HEK293 (cell line): ENCODE results near the gene DMC1.

ENCODE experiments used
- EGR2 ChIP-seq: fragments of 450-650 bp; formaldehyde crosslinking; IDR thresholded peaks from 2 replicates; pipeline ENCODE4 v1.5.1; 2016; ENCODE audit warnings: low read depth, missing biosample characterization, missing genetic modification characterization
- GLI4 ChIP-seq: fragments of 450-650 bp; formaldehyde crosslinking; IDR thresholded peaks from 2 replicates; pipeline ENCODE4 v1.5.1; 2016; ENCODE audit warnings: missing biosample characterization, missing genetic modification characterization
- MZF1 ChIP-seq: fragments of 450-650 bp; formaldehyde crosslinking; IDR thresholded peaks from 2 replicates; pipeline ENCODE4 v1.5.1; 2017; ENCODE audit warnings: missing biosample characterization, missing genetic modification characterization, borderline replicate concordance
- TCF7L2 ChIP-seq: IDR thresholded peaks from 2 replicates; pipeline ENCODE4 v1.6.1; 2011; ENCODE audit warnings: low read depth, mild to moderate bottlenecking, inconsistent platforms, low read length, moderate library complexity, borderline replicate concordance
- WT1 ChIP-seq: fragments of 450-650 bp; formaldehyde crosslinking; IDR thresholded peaks from 2 replicates; pipeline ENCODE4 v1.5.1; 2016; ENCODE audit warnings: missing biosample characterization, missing genetic modification characterization
- YY1 ChIP-seq: fragments of 450-650 bp; formaldehyde crosslinking; IDR thresholded peaks from 2 replicates; pipeline ENCODE4 v1.5.1; 2018; ENCODE audit warnings: missing biosample characterization, missing genetic modification characterization
- ZBTB17 ChIP-seq: fragments of 450-650 bp; formaldehyde crosslinking; IDR thresholded peaks from 2 replicates; pipeline ENCODE4 v1.5.1; 2016; ENCODE audit warnings: missing biosample characterization, missing genetic modification characterization
- ZBTB21 ChIP-seq: fragments of 450-650 bp; formaldehyde crosslinking; IDR thresholded peaks from 2 replicates; pipeline ENCODE4 v1.5.1; 2017; ENCODE audit warnings: missing biosample characterization, missing genetic modification characterization
- ZBTB48 ChIP-seq: fragments of 450-650 bp; formaldehyde crosslinking; IDR thresholded peaks from 2 replicates; pipeline ENCODE4 v1.5.1; 2016; ENCODE audit warnings: missing biosample characterization, missing genetic modification characterization
- ZBTB8A ChIP-seq: fragments of 450-650 bp; formaldehyde crosslinking; IDR thresholded peaks from 2 replicates; pipeline ENCODE4 v1.5.1; 2016; ENCODE audit warnings: missing biosample characterization, missing genetic modification characterization
- ZFHX2 ChIP-seq: fragments of 450-650 bp; formaldehyde crosslinking; conservative IDR thresholded peaks from 2 replicates; pipeline ENCODE4 v1.5.1; 2016; ENCODE audit warnings: missing biosample characterization, missing genetic modification characterization
- ZFP41 ChIP-seq: fragments of 450-650 bp; formaldehyde crosslinking; IDR thresholded peaks from 2 replicates; pipeline ENCODE4 v1.5.1; 2016; ENCODE audit warnings: missing biosample characterization, missing genetic modification characterization, borderline replicate concordance
- ZNF132 ChIP-seq: fragments of 450-650 bp; formaldehyde crosslinking; IDR thresholded peaks from 2 replicates; pipeline ENCODE4 v1.5.1; 2017; ENCODE audit warnings: missing biosample characterization, missing genetic modification characterization, borderline replicate concordance
- ZNF23 ChIP-seq: fragments of 450-650 bp; formaldehyde crosslinking; IDR thresholded peaks from 2 replicates; pipeline ENCODE4 v1.5.1; 2016; ENCODE audit warnings: missing biosample characterization, missing genetic modification characterization, borderline replicate concordance
- ZNF24 ChIP-seq: fragments of 450-650 bp; formaldehyde crosslinking; IDR thresholded peaks from 2 replicates; pipeline ENCODE4 v1.5.1; 2016; ENCODE audit warnings: missing biosample characterization, missing genetic modification characterization
- ZNF324 ChIP-seq: fragments of 450-650 bp; formaldehyde crosslinking; IDR thresholded peaks from 2 replicates; pipeline ENCODE4 v1.5.1; 2016; ENCODE audit warnings: missing biosample characterization, missing genetic modification characterization
- ZNF341 ChIP-seq: fragments of 450-650 bp; formaldehyde crosslinking; IDR thresholded peaks from 2 replicates; pipeline ENCODE4; 2016; ENCODE audit warnings: low read depth, missing biosample characterization, missing genetic modification characterization
- ZNF416 ChIP-seq: fragments of 450-650 bp; formaldehyde crosslinking; IDR thresholded peaks from 2 replicates; pipeline ENCODE4 v1.5.1; 2016; ENCODE audit warnings: missing biosample characterization, missing genetic modification characterization
- ZNF433 ChIP-seq: fragments of 450-650 bp; formaldehyde crosslinking; IDR thresholded peaks from 2 replicates; pipeline ENCODE4 v1.5.1; 2016; ENCODE audit warnings: missing biosample characterization, missing genetic modification characterization, low read depth
- ZNF501 ChIP-seq: fragments of 450-650 bp; formaldehyde crosslinking; IDR thresholded peaks from 2 replicates; pipeline ENCODE4 v1.5.1; 2016; ENCODE audit warnings: missing biosample characterization, missing genetic modification characterization
- ZNF558 ChIP-seq: fragments of 450-650 bp; formaldehyde crosslinking; IDR thresholded peaks from 2 replicates; pipeline ENCODE4 v1.5.1; 2016; ENCODE audit warnings: missing biosample characterization, missing genetic modification characterization
- ZNF626 ChIP-seq: fragments of 450-650 bp; sonication (Bioruptor Pico); formaldehyde crosslinking; IDR thresholded peaks from 2 replicates; pipeline ENCODE4 v1.5.1; 2018; ENCODE audit warnings: missing biosample characterization, missing genetic modification characterization, inconsistent platforms
- ZNF629 ChIP-seq: fragments of 450-650 bp; formaldehyde crosslinking; IDR thresholded peaks from 2 replicates; pipeline ENCODE4 v1.5.1; 2017; ENCODE audit warnings: missing biosample characterization, missing genetic modification characterization
- ZNF791 ChIP-seq: fragments of 450-650 bp; formaldehyde crosslinking; IDR thresholded peaks from 2 replicates; pipeline ENCODE4 v1.5.1; 2016; ENCODE audit warnings: missing biosample characterization, missing genetic modification characterization
- TF ChIP-seq, protein P1 (sequence below): fragments of 450-650 bp; formaldehyde crosslinking; IDR thresholded peaks from 2 replicates; pipeline ENCODE4 v1.5.1; 2017; ENCODE audit warnings: missing biosample characterization, missing genetic modification characterization
- TF ChIP-seq, protein P2 (sequence below): fragments of 450-650 bp; formaldehyde crosslinking; IDR thresholded peaks from 2 replicates; pipeline ENCODE4 v1.5.1; 2017; ENCODE audit warnings: missing biosample characterization, missing genetic modification characterization
- TF ChIP-seq, protein P3 (sequence below): fragments of 450-650 bp; formaldehyde crosslinking; conservative IDR thresholded peaks from 2 replicates; pipeline ENCODE4 v1.5.1; 2016; ENCODE audit warnings: low read depth, missing biosample characterization, missing genetic modification characterization
- TF ChIP-seq, protein P4 (sequence below): fragments of 450-650 bp; formaldehyde crosslinking; IDR thresholded peaks from 2 replicates; pipeline ENCODE4 v1.5.1; 2016; ENCODE audit warnings: missing biosample characterization, missing genetic modification characterization
- TF ChIP-seq, protein P5 (sequence below): fragments of 450-650 bp; formaldehyde crosslinking; IDR thresholded peaks from 2 replicates; pipeline ENCODE4 v1.5.1; 2016; ENCODE audit warnings: missing biosample characterization, missing genetic modification characterization

Gene DMC1

DNA sequence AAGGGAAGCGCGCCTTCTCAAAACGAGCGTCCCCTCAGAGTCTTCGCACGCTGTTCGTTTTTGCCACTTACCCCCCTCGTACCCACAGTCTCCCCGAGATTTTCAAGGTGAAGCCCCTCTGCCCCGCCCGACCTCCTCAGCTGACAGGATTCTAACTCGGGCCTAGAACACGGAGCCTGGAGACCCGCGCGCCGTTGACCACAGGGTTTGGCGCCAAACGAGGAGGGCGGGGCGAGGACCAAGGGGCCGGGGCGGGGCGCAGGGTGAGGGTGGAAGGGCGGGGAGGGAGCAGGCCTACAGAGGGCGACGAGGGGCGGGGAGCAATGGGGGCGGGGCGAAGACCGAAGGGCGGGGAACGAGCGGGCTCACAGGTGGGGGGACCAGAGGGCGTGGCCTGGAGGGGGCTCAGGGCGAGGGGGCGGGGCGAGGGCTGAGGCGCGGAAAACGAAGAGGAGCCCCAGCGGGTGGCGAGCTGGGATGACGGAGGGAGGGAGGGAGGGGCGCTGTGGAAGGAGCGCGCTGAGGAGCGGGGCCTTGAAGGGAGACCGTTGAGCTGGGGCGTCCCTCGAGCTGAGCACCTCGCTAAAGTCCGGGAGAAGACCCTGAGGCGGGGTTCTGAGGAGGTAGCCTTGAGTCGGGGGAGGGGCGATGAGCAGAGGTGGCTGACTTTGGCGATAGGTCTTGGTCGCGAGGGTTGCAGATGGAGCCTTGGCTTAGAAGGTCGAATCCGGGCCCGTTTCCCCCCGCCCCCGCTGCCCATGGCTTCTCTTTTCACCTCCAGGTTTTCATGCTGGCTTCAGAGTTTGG lies at the start of gene DMC1 (continued):
- TF ChIP-seq ZBTB8A (tag by site-specific recombination) (peak; percentile 72; the same call in 1 of the 2 replicates), ZNF629 (peak; percentile 73; the same call in 1 of the 2 replicates), ZNF324 (tag by site-specific recombination) (peak; percentile 52; the same call in 1 of the 2 replicates), ZBTB48 (tag by site-specific recombination) (peak; percentile 95), ZNF626 (no peak), ZNF341 (tag by site-specific recombination) (no peak), ZFP41 (tag by site-specific recombination) (no peak), GLI4 (peak; percentile 82; the same call in 1 of the 2 replicates), ZNF23 (no peak), ZNF791 (tag by site-specific recombination) (no peak), ZFHX2 (peak; percentile 71), YY1 (tag by site-specific recombination) (peak; percentile 61; the same call in 1 of the 2 replicates), ZNF416 (tag by site-specific recombination) (no peak), EGR2 (tag by site-specific recombination) (peak; percentile 65; the same call in 1 of the 2 replicates), ZBTB21 (peak; percentile 62; the same call in 1 of the 2 replicates), ZBTB17 (tag by site-specific recombination) (peak; percentile 56), WT1 (tag by site-specific recombination) (peak; percentile 40), ZNF132 (no peak), TCF7L2 (no peak), ZNF558 (tag by site-specific recombination) (no peak), ZNF501 (tag by site-specific recombination) (peak; percentile 63), ZNF433 (no peak), ZNF24 (peak; percentile 47; the same call in 1 of the 2 replicates), MZF1 (tag by site-specific recombination) (no peak)
- TF ChIP-seq, protein P1, sequence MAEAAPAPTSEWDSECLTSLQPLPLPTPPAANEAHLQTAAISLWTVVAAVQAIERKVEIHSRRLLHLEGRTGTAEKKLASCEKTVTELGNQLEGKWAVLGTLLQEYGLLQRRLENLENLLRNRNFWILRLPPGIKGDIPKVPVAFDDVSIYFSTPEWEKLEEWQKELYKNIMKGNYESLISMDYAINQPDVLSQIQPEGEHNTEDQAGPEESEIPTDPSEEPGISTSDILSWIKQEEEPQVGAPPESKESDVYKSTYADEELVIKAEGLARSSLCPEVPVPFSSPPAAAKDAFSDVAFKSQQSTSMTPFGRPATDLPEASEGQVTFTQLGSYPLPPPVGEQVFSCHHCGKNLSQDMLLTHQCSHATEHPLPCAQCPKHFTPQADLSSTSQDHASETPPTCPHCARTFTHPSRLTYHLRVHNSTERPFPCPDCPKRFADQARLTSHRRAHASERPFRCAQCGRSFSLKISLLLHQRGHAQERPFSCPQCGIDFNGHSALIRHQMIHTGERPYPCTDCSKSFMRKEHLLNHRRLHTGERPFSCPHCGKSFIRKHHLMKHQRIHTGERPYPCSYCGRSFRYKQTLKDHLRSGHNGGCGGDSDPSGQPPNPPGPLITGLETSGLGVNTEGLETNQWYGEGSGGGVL, result peak; percentile 83
- TF ChIP-seq, protein P2, sequence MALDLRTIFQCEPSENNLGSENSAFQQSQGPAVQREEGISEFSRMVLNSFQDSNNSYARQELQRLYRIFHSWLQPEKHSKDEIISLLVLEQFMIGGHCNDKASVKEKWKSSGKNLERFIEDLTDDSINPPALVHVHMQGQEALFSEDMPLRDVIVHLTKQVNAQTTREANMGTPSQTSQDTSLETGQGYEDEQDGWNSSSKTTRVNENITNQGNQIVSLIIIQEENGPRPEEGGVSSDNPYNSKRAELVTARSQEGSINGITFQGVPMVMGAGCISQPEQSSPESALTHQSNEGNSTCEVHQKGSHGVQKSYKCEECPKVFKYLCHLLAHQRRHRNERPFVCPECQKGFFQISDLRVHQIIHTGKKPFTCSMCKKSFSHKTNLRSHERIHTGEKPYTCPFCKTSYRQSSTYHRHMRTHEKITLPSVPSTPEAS, result 0 out of 2 replicates have a peak, but pooled peaks have one; percentile 8
- TF ChIP-seq, protein P3, sequence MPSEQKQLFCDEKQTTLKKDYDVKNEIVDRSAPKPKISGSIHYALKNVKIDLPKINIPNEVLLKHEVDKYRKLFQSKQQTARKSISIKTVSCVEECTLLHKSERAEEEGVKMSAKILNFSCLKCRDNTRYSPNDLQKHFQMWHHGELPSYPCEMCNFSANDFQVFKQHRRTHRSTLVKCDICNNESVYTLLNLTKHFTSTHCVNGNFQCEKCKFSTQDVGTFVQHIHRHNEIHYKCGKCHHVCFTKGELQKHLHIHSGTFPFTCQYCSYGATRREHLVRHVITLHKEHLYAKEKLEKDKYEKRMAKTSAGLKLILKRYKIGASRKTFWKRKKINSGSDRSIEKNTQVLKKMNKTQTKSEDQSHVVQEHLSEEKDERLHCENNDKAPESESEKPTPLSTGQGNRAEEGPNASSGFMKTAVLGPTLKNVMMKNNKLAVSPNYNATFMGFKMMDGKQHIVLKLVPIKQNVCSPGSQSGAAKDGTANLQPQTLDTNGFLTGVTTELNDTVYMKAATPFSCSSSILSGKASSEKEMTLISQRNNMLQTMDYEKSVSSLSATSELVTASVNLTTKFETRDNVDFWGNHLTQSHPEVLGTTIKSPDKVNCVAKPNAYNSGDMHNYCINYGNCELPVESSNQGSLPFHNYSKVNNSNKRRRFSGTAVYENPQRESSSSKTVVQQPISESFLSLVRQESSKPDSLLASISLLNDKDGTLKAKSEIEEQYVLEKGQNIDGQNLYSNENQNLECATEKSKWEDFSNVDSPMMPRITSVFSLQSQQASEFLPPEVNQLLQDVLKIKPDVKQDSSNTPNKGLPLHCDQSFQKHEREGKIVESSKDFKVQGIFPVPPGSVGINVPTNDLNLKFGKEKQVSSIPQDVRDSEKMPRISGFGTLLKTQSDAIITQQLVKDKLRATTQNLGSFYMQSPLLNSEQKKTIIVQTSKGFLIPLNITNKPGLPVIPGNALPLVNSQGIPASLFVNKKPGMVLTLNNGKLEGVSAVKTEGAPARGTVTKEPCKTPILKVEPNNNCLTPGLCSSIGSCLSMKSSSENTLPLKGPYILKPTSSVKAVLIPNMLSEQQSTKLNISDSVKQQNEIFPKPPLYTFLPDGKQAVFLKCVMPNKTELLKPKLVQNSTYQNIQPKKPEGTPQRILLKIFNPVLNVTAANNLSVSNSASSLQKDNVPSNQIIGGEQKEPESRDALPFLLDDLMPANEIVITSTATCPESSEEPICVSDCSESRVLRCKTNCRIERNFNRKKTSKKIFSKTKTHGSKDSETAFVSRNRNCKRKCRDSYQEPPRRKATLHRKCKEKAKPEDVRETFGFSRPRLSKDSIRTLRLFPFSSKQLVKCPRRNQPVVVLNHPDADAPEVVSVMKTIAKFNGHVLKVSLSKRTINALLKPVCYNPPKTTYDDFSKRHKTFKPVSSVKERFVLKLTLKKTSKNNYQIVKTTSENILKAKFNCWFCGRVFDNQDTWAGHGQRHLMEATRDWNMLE, result no peak
- TF ChIP-seq, protein P4, sequence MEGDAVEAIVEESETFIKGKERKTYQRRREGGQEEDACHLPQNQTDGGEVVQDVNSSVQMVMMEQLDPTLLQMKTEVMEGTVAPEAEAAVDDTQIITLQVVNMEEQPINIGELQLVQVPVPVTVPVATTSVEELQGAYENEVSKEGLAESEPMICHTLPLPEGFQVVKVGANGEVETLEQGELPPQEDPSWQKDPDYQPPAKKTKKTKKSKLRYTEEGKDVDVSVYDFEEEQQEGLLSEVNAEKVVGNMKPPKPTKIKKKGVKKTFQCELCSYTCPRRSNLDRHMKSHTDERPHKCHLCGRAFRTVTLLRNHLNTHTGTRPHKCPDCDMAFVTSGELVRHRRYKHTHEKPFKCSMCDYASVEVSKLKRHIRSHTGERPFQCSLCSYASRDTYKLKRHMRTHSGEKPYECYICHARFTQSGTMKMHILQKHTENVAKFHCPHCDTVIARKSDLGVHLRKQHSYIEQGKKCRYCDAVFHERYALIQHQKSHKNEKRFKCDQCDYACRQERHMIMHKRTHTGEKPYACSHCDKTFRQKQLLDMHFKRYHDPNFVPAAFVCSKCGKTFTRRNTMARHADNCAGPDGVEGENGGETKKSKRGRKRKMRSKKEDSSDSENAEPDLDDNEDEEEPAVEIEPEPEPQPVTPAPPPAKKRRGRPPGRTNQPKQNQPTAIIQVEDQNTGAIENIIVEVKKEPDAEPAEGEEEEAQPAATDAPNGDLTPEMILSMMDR (tag by site-specific recombination), result no peak
- TF ChIP-seq, protein P5, sequence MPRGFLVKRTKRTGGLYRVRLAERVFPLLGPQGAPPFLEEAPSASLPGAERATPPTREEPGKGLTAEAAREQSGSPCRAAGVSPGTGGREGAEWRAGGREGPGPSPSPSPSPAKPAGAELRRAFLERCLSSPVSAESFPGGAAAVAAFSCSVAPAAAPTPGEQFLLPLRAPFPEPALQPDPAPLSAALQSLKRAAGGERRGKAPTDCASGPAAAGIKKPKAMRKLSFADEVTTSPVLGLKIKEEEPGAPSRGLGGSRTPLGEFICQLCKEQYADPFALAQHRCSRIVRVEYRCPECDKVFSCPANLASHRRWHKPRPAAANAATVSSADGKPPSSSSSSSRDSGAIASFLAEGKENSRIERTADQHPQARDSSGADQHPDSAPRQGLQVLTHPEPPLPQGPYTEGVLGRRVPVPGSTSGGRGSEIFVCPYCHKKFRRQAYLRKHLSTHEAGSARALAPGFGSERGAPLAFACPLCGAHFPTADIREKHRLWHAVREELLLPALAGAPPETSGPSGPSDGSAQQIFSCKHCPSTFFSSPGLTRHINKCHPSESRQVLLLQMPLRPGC, result 0 out of 2 replicates have a peak, but pooled peaks have one; percentile 19
